ENCODE results near the gene TAS2R30.

DNA sequence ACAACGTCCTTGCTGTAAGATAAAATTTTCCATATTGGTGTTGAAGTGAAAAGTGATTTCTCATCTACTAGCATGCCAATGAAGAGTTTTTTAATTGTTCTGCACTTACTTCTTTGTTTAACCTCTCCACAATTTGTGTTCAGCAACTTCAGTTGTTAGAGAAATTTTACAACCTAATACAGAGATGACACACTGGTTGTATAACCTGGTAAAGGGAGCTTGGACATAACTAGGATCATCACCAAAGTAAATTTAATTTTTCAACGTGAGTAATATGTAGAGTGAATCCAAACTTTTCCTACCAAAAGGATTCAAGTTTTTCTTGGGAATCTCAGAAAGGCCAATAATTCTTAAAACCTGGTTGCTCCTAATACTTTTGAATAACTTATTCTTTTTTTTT is 28.9 kb downstream of the TAS2R30 start:
- TF ChIP-seq, protein P1, sequence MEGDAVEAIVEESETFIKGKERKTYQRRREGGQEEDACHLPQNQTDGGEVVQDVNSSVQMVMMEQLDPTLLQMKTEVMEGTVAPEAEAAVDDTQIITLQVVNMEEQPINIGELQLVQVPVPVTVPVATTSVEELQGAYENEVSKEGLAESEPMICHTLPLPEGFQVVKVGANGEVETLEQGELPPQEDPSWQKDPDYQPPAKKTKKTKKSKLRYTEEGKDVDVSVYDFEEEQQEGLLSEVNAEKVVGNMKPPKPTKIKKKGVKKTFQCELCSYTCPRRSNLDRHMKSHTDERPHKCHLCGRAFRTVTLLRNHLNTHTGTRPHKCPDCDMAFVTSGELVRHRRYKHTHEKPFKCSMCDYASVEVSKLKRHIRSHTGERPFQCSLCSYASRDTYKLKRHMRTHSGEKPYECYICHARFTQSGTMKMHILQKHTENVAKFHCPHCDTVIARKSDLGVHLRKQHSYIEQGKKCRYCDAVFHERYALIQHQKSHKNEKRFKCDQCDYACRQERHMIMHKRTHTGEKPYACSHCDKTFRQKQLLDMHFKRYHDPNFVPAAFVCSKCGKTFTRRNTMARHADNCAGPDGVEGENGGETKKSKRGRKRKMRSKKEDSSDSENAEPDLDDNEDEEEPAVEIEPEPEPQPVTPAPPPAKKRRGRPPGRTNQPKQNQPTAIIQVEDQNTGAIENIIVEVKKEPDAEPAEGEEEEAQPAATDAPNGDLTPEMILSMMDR (IDR thresholded peaks at IDR 0.05) = no peak
- no peak for TF ChIP-seq POLR2AphosphoS5 (IDR thresholded peaks at IDR 0.05; ENCODE audit: low read depth, low read length)

Measured in Panc1 (cell line).